HEK293 (cell line): Measurements from ENCODE around the gene PSMB4.
A peak's percentile ranks its signal among the peaks of the same experiment; 100 is the strongest.

ENCODE experiments used
- CTCF ChIA-PET: fragments of 350-600 bp; formaldehyde crosslinking; extraction: SDS; loops from one replicate; lab custom pipeline; 2021; ENCODE audit warnings: antibody characterized with exemption; lab: Yijun Ruan, JAX
- POLR2A ChIA-PET: fragments of 300-600 bp; formaldehyde crosslinking; extraction: SDS; loops from one replicate; lab custom pipeline; 2020; ENCODE audit warnings: antibody characterized with exemption, inconsistent platforms; lab: Yijun Ruan, JAX
- H3K27ac ChIP-seq: fragments of 200-500 bp; sonication (Bioruptor generic); 2 replicates; pipeline ENCODE4 v1.5.1; 2014; ENCODE audit warnings: low read depth, low read length, control low read depth, inconsistent platforms; ENCODE audit errors: extremely low read depth
- H3K36me3 ChIP-seq, 2 experiments: fragments of 200-500 bp in 1 of 2; sonication (Bioruptor generic) in 1 of 2; 1 replicate in 1 of 2; 2 replicates in 1 of 2; pipeline ENCODE4 v1.5.1; 2014 to 2017; ENCODE audit warnings: inconsistent platforms in 2 of 2, low read length in 2 of 2; ENCODE audit not compliant: control insufficient read depth in 2 of 2, insufficient read depth in 1 of 2
- H3K4me1 ChIP-seq: fragments of 200-500 bp; sonication (Bioruptor generic); 2 replicates; pipeline ENCODE4 v1.5.1; 2014; ENCODE audit warnings: mild to moderate bottlenecking, low read length, inconsistent platforms; ENCODE audit not compliant: control insufficient read depth, insufficient read depth
- H3K4me3 ChIP-seq: 2 replicates; pipeline ENCODE4 v1.5.1; 2011; ENCODE audit warnings: low read depth, mild to moderate bottlenecking, control low read depth, low read length, moderate library complexity
- H3K9me3 ChIP-seq: fragments of 200-500 bp; sonication (Bioruptor generic); 2 replicates; pipeline ENCODE4 v1.5.1; 2014; ENCODE audit warnings: low read depth, low read length, inconsistent platforms; ENCODE audit not compliant: control insufficient read depth, insufficient read depth
- CTCF ChIP-seq: fragments of 450-650 bp; formaldehyde crosslinking; IDR thresholded peaks from 2 replicates; pipeline ENCODE4 v1.5.1; 2016; ENCODE audit warnings: missing biosample characterization, missing genetic modification characterization
- GLI2 ChIP-seq: fragments of 450-650 bp; formaldehyde crosslinking; IDR thresholded peaks from 2 replicates; pipeline ENCODE4; 2017; ENCODE audit warnings: missing biosample characterization, missing genetic modification characterization, low read depth, borderline replicate concordance
- INSM2 ChIP-seq: fragments of 450-650 bp; formaldehyde crosslinking; IDR thresholded peaks from 2 replicates; pipeline ENCODE4 v1.5.1; 2016; ENCODE audit warnings: missing biosample characterization, missing genetic modification characterization
- KLF7 ChIP-seq: fragments of 450-650 bp; formaldehyde crosslinking; IDR thresholded peaks from 2 replicates; pipeline ENCODE4 v1.5.1; 2016; ENCODE audit warnings: missing biosample characterization, missing genetic modification characterization, borderline replicate concordance
- YY2 ChIP-seq: fragments of 450-650 bp; formaldehyde crosslinking; IDR thresholded peaks from 2 replicates; pipeline ENCODE4 v1.5.1; 2016; ENCODE audit warnings: missing biosample characterization, missing genetic modification characterization
- ZBTB10 ChIP-seq: fragments of 450-650 bp; formaldehyde crosslinking; IDR thresholded peaks from 2 replicates; pipeline ENCODE4 v1.5.1; 2016; ENCODE audit warnings: missing biosample characterization, missing genetic modification characterization
- ZBTB8A ChIP-seq: fragments of 450-650 bp; formaldehyde crosslinking; IDR thresholded peaks from 2 replicates; pipeline ENCODE4 v1.5.1; 2016; ENCODE audit warnings: missing biosample characterization, missing genetic modification characterization
- ZFHX2 ChIP-seq: fragments of 450-650 bp; formaldehyde crosslinking; conservative IDR thresholded peaks from 2 replicates; pipeline ENCODE4 v1.5.1; 2016; ENCODE audit warnings: missing biosample characterization, missing genetic modification characterization
- ZNF10 ChIP-seq: fragments of 450-650 bp; formaldehyde crosslinking; IDR thresholded peaks from 2 replicates; pipeline ENCODE4 v1.5.1; 2017; ENCODE audit warnings: missing biosample characterization, missing genetic modification characterization
- ZNF146 ChIP-seq: fragments of 450-650 bp; formaldehyde crosslinking; IDR thresholded peaks from 2 replicates; pipeline ENCODE4 v1.5.1; 2016; ENCODE audit warnings: missing biosample characterization, missing genetic modification characterization
- ZNF169 ChIP-seq: fragments of 450-650 bp; formaldehyde crosslinking; IDR thresholded peaks from 2 replicates; pipeline ENCODE4 v1.5.1; 2016; ENCODE audit warnings: missing biosample characterization, missing genetic modification characterization
- ZNF302 ChIP-seq: fragments of 450-650 bp; formaldehyde crosslinking; IDR thresholded peaks from 2 replicates; pipeline ENCODE4 v1.5.1; 2016; ENCODE audit warnings: missing biosample characterization, missing genetic modification characterization, low read depth
- ZNF391 ChIP-seq: fragments of 450-650 bp; formaldehyde crosslinking; IDR thresholded peaks from 2 replicates; pipeline ENCODE4 v1.5.1; 2016; ENCODE audit warnings: low read depth, missing biosample characterization, missing genetic modification characterization, borderline replicate concordance
- ZNF398 ChIP-seq: fragments of 450-650 bp; formaldehyde crosslinking; IDR thresholded peaks from 2 replicates; pipeline ENCODE4 v1.5.1; 2017; ENCODE audit warnings: missing biosample characterization, missing genetic modification characterization
- ZNF48 ChIP-seq: fragments of 450-650 bp; formaldehyde crosslinking; IDR thresholded peaks from 2 replicates; pipeline ENCODE4 v1.5.1; 2016; ENCODE audit warnings: missing biosample characterization, missing genetic modification characterization
- ZNF580 ChIP-seq: fragments of 450-650 bp; formaldehyde crosslinking; IDR thresholded peaks from 2 replicates; pipeline ENCODE4 v1.5.1; 2016; ENCODE audit warnings: missing biosample characterization, missing genetic modification characterization
- ZNF701 ChIP-seq: fragments of 450-650 bp; formaldehyde crosslinking; IDR thresholded peaks from 2 replicates; pipeline ENCODE4 v1.5.1; 2016; ENCODE audit warnings: missing biosample characterization, missing genetic modification characterization
- ZNF776 ChIP-seq: fragments of 450-650 bp; formaldehyde crosslinking; IDR thresholded peaks from 2 replicates; pipeline ENCODE4 v1.5.0; 2017; ENCODE audit warnings: missing biosample characterization, missing genetic modification characterization, borderline replicate concordance
- ZSCAN30 ChIP-seq: fragments of 450-650 bp; IDR thresholded peaks from 2 replicates; pipeline ENCODE4 v1.5.1; 2018; ENCODE audit warnings: missing biosample characterization, mild to moderate bottlenecking, missing genetic modification characterization, moderate library complexity

Gene PSMB4

GRCh38 chr1:151367658-151368392 lies 31.5 kb upstream of the PSMB4 start:
- peaks cover 0 to 61% of the 10 kb centered on the region in 2 experiments; a peak in 2 of 3 replicates for H3K36me3 ChIP-seq
- H3K9me3 ChIP-seq, result no peaks in the 10 kb centered on the region
- H3K27ac ChIP-seq, result no peak overlapping the region
- H3K4me3 ChIP-seq, result no peak overlapping the region
- peaks cover 12% of the 10 kb centered on the region for H3K4me1 ChIP-seq
- ChIA-PET CTCF (interaction anchor here (0.6 to 2.4 kb wide), 2 partner anchors 27 to 33 kb away, joined by 3 to 8 read pairs; no protein-coding TSS in a partner anchor), POLR2A (interaction anchor here (0.6 to 0.8 kb wide), 2 partner anchors 17 to 49 kb away, joined by 3 to 4 read pairs; no protein-coding TSS in a partner anchor)
- TF ChIP-seq ZBTB10 (tag by site-specific recombination) (no peak), ZFHX2 (tag by site-specific recombination) (0 out of 2 replicates have a peak, but pooled peaks have one; percentile 17)

- CTCF ChIA-PET, result interaction anchor here (2.4 kb wide), 1 partner anchor 28 kb away, joined by 8 read pairs; no protein-coding TSS in a partner anchor
- no peak overlapping the region for H3K27ac ChIP-seq
- TF ChIP-seq ZNF302 (tag by site-specific recombination), result no peak
- POLR2A ChIA-PET, result interaction anchor here (0.6 to 0.8 kb wide), 4 partner anchors 16 to 48 kb away, joined by 3 to 5 read pairs (median 4); partner anchors contain the start of gene PSMB4
- H3K4me1 ChIP-seq, result peaks cover 12% of the 10 kb centered on the region
- peaks cover 0 to 57% of the 10 kb centered on the region in 2 experiments; a peak in 2 of 3 replicates for H3K36me3 ChIP-seq
- no peaks in the 10 kb centered on the region for H3K9me3 ChIP-seq
- no peak overlapping the region for H3K4me3 ChIP-seq
Measured at GRCh38 chr1:151368393-151369301, 30.7 kb upstream of the PSMB4 start.

- Histone ChIP-seq H3K27ac (no peak overlapping the region), H3K36me3 (peaks cover 0 to 51% of the 10 kb centered on the region in 2 experiments; a peak in 2 of 3 replicates), H3K4me1 (peaks cover 12% of the 10 kb centered on the region), H3K9me3 (no peaks in the 10 kb centered on the region), H3K4me3 (no peak overlapping the region)
- POLR2A ChIA-PET, result interaction anchor here (0.6 kb wide), 1 partner anchor 19 kb away, joined by 5 read pairs; no protein-coding TSS in a partner anchor
- CTCF ChIA-PET, result interaction anchor here (2.4 kb wide), 1 partner anchor 28 kb away, joined by 8 read pairs; no protein-coding TSS in a partner anchor
- TF ChIP-seq ZNF146 (tag by site-specific recombination), result no peak
- TF ChIP-seq ZNF701, result no peak
- TF ChIP-seq YY2 (tag by site-specific recombination), result no peak
- no peak for TF ChIP-seq KLF7 (tag by site-specific recombination)
- no peak for TF ChIP-seq GLI2 (tag by site-specific recombination)
- TF ChIP-seq ZNF10 (tag by site-specific recombination), result no peak
- no peak for TF ChIP-seq ZNF776 (tag by site-specific recombination)
- TF ChIP-seq CTCF, result no peak
- TF ChIP-seq ZSCAN30 (tag by site-specific recombination), result no peak
- TF ChIP-seq ZNF169 (tag by site-specific recombination), result no peak
- TF ChIP-seq ZNF580 (tag by site-specific recombination), result no peak
- TF ChIP-seq ZBTB8A (tag by site-specific recombination), result no peak
- TF ChIP-seq ZNF48 (tag by site-specific recombination), result no peak
- TF ChIP-seq ZNF398, result no peak
- no peak for TF ChIP-seq ZNF391 (tag by site-specific recombination)
- no peak for TF ChIP-seq INSM2
Measured at GRCh38 chr1:151369302-151369610, 30.1 kb upstream of the PSMB4 start.
